Right lung (tissue), 5 donors: ENCODE data around the gene COX18. TPM values are rescaled to one million over a fixed set of nuclear protein-coding genes. Genes with fewer than 3 reads are reported as not detected.

Experiments
- DNase-seq, 2 donors: peaks; one replicate each; pipeline ENCODE4 v3.0.0-alpha.2; 2013
- polyA plus RNA-seq, 5 donors: library from polyadenylated mRNA; unstranded; fragments of 120-200 nt; gene quantifications; one replicate each; pipeline versions ENCODE4 v1.2.1 to v1.2.3, GENCODE V29; 2013; ENCODE audit warnings: inconsistent platforms in 1 of 5, low replicate concordance in 1 of 5; ENCODE audit not compliant: insufficient read length in 5 of 5, insufficient read depth in 1 of 5

Gene COX18
- polyA plus RNA-seq, 5 donors = 14.8 to 19.6 (median 16.8) TPM

DNA sequence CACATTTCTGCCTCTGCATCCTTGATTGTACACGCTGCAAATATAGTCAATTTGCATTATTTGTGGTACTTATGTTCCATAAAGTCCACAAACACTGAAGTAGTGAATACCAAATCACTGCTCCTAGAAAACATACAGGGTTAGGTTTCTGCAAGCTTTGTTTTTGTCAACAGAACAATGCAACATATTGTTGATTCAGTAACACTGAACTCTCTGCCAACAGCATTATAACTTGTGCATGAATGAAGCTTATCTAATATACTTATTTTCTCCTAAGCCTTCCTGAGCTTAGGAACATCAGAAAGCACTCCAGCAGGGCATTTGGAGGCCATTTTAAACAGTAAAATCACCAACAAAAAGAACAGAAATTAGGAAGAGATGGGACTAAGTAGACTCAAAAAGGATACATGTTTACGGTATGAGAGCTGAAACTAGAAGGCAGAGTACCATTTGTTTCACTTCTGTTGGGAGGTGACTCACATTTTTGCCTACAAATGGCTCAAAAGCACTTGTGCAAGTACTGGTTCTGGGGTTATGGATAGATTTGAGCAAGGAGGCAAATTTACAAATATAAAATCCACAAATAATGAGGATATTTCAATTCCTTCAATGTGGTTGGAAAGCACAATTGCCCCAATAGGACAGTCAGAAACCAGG, 14.1 kb downstream of the COX18 start:
- no peak for DNase-seq

DNA sequence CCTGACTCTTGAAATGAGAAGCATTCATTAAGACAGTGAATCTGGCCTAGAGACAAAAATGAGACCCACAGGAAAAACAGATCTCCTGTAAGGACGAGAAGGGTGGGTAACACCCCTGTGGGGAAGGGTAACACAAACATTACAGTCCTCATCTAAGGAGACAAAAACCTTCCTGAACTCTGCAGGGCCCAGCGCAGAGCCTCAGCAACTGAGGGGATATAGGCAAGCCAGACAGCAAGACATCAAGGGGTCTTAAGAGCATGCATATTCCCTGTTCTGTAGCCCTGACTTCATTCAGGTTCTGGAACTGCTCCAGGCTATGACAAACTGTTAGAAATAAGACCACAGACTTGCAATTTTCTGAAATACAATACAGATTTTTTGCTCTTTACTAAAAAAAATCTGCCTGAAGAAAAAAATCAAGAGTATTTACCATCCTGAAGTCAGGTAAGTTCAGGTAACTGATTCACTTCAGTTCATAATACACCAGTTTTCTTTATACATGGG, 15.5 kb downstream of the COX18 start:
- DNase-seq = no peak

DNA sequence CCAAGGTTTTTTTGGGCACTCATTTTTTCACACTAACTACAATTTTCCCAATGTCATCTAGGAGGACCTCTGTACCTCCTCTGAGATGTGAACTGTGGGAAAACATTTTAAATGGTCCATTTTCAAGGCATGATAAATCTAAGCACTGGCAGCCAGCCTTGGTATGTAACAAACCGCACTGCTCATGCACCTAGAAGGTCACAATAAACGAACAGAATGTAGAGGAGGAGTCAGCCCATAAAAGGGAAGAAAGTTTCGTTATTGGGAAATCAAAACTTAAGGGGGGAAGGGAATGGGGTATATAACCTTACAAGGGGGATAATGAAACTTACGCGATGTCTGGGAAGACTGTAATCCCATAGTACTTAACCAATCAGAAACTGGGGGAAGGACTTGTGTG, 16.4 kb downstream of the COX18 start:
- no peak for DNase-seq

DNA sequence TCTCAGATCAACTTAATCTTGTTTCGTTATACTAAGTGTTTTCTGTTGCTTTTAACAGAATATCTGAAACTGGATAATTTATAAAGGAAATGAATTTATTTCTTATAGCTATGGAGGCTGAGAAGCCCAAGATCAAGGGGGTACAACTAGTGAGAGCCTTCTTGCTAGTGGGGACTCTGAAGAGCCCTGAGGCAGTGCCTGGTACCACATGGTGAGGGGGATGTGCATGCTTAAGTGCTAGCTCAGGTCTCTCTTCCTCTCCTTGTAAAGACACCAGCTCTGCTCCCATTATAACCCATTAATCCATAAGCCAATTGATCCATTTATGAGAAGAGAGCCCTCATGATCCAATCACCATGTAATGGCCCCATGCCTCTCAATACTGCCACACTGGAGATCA, 17.9 kb downstream of the COX18 start:
- DNase-seq = no peak

DNA sequence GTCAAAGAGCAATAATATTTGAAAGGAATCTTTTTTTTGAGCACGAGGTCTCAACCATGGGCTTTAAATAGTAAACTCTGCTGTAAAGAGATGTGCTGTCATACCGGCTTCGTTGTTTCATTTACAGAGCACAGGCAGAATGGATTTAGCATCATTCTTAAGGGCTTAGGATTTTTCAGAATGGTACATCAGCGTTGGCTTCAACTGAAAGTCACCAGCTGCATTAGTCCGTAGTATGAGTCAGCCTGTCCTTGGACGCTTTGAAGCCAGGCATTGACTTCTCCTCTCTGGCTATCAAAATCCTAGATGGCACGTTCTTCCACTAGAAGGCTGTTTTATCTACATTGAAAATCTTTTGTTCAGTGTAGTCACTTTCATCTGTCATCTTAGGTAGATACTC, 23.6 kb downstream of the COX18 start:
- DNase-seq = no peak

DNA sequence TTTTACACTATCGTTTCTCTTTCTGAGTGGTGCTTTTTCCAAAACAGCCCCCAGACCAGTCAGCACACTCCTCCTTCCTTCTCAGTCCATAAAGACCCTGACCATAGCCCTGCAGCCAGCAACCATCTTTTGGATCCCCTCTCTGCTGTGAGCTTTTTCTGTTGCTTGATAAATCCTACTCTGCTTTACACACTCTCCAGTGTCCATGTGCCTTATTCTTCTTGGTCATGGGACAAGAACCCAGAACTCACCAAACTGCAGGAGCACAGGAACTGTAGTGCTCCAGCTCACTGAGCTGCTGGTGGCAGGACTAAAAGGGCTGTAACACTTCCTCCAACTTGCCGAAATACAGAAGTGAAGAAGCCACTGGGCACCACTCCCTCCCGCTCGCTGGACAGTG, 32.5 kb downstream of the COX18 start:
- DNase-seq = no peak

DNA sequence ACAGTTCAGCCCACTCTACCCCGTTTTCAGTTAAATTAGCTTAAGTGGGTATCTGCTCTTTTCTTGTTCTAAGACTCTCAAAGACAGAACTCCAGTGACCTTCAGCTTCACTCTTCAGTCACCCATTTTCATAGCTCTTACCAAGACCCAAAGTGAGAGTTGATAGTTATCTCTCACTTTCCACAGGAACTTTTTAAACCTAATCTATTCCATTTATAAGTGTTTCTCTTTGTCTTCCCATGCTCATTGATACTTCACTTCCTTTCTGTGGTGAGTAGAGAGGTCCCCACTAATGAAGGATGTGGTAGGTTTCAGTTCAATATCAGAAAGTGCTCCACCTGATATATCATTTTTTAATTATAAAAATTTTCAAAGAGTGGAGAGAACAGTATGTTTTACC, 33.4 kb downstream of the COX18 start:
- DNase-seq = no peak

DNA sequence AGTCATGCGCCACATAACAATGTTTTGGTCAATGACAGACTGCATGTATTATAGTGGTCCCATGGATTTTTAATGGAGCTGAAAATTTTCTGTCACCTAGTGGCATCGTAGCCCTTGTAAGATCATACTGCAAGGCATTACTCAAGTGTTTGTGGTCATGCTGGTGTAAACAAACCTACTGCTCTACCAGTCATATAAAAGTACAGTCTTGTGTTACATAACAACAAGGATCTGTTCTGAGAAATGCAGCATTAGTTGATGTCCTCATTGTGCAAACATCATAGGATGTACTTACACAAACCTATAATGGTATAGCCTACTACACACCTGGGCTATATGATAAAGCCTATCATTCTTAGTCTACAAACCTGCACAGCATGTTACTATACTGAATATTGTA, 34.6 kb downstream of the COX18 start:
- no peak for DNase-seq

DNA sequence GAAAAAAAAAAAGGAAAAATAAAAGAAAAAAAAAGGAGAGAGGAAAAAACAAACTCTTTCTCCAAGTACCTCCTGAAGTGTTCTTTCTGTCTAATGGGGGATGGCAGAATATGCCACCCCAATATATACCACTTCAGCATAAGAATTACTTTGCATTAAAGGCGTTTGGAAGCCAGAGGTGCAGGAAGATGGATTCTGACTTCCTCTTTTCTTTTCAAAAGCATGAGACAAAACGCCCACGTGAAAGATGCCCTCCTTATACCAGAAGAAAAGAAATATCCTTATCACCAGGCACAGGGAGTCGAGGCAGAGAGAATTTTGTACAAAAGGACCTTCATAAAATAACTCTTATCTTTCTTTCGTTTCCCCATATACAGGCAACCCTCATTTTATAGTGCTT, 40.9 kb downstream of the COX18 start:
- DNase-seq = no peak

DNA sequence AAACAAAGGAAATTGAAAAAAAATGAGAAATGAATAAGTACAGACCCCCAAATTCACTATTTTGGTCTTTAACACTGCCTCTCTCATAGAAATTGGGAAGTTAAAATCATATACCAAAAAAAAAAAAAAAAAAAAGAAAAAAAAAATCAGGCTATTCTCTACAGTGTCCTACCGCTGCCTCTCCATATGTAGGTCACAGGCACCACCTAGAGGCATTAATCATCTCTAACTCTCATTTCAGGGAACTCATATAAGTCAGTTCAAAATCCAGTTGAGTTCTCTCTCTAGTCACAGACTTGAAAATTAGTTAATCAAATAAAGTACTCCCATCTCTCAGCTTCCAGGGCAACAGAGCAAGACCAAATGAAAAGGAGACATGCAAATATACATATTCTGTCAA, 47.9 kb downstream of the COX18 start:
- peak in 1 of 2 donors; percentile 9 for DNase-seq

DNA sequence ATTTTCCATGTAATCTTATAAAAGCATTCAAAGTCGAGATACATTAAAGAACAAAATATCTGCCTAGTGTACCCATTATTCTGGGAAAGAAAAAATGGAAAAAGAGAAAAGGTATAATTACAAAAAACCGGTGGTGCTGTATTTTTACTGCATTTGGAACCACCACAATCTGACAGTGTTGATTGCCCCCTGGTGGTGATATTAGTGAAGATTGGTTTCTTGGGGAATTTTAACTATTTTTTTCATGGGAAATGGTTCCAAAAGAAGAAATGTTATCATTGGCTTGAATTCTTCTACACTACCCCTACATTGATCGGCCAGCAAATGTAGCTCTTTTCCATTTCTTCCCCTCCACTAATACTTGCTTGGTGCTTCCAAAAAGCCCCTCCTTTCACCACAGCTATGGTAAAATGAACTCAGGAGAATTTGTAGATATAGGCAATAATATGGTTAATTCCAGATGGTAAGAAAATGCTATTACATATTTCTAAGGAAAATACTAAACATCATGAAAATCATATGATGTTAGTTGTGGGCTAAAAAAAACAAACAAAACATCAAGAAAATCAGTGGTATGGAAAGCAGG, 50.0 kb downstream of the COX18 start:
- peak; percentile 13 to 32 for DNase-seq

DNA sequence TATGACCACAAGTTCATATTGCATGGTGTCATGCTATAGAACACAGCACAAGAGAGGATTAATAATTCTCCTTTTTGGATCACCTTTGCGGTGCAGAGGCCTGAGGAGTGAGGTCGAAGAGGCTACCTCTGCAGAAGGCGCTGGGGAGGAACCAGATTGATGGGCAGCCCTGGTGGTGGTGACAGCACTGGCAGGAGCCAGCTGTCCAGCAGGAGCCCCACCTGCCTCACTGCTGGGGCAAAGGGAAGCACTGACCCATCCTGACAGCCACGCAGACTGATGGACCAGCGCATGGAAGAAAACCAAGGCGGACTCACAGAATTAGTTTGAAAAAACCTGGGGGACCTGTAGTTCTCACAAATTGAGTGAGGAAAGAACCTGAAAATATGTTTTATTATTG, 50.9 kb downstream of the COX18 start:
- no peak for DNase-seq

DNA sequence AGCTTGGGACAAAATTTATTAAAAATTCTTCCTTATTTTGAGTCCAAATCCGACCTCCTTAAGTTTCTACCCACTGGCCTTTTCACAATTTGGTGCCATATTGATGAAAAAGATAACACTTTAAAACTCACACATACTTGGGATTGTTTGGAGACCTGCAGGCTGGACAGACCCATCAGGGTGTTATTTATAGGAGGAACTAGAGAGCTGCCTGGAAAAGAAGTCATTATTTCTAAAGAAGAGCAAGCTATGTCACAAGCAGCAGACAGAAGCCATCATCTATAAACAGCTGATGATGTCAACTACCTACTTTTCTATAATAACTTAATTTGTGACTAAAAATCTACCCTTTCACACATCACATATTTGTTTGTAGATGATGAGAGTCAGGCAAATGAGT, 56.2 kb downstream of the COX18 start:
- DNase-seq = no peak

DNA sequence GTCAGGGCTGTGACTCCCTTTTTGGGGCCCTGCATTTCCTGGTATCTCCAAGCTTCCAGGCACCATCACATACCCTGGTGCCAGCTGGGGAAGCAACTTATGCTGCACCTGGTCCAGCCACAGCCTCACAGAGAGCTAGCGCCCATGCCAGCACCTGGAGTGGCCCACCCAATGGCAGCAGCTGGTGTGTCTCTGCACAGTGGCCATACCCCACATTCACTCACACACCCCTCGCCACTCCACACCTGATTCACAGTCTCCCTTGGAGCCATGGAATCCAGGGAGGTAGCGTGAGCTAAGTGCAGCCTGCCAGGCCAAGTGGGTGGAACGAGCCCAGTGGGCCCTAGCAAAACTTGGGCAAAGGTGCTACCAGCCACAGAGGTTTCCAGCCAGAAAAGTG, 56.8 kb downstream of the COX18 start:
- no peak for DNase-seq

DNA sequence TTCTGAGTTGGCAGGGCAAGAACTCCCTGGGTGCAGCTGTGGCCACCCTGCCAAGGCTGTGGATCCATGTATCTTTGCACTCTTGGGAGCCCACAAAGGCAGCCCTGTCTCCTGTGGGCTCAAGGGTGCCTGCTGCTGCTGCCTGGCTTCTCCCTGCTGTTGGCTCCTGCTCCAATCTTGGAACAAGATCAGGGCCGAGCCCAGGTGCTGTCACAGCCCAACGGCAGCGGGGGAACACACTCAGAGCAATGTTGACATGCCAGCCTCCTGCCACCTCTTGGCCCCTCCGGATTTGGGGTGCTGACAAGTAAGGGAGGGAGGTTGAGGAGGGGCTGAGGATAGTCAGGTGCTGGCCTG, 57.9 kb downstream of the COX18 start:
- DNase-seq = no peak

DNA sequence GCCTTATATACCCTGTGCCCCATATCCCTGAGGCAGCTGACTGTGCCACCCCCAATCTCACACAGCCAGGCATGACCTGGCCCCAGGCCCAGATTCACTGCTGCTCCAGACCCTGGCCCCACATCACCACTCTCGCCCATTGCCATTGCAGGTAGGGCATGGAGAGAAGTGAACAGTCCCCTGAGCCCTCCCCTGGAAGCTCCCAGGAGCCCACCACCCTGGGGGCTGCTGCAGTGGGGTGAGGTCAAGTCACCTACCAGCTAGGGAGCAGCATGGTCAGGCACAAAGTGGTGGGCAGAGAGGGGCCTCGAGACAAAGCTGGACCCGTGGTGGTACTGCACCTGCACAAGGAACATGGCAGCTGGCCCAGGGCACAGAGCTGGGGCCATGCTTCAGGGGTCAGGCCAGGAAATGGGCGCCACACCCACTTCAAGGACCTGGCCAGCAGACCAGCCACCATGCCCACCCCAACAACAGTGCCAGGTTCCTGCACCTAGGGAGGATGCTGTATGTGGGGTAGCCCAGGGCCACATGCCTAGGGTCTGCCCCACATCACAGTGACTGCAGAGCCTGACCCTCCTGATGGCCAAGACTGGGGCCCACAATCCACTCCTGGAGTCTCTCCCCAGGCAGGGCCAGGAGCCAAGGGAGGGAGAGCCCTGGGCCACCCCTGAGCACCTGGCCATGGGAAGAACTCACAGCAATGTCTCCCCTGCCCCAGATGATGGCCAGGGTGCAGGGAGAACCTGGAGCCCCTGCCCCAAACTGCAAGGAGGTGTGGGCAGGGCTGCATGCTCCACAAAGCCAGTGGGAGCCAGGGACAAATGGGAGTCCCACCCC, 58.5 kb downstream of the COX18 start:
- DNase-seq = no peak

DNA sequence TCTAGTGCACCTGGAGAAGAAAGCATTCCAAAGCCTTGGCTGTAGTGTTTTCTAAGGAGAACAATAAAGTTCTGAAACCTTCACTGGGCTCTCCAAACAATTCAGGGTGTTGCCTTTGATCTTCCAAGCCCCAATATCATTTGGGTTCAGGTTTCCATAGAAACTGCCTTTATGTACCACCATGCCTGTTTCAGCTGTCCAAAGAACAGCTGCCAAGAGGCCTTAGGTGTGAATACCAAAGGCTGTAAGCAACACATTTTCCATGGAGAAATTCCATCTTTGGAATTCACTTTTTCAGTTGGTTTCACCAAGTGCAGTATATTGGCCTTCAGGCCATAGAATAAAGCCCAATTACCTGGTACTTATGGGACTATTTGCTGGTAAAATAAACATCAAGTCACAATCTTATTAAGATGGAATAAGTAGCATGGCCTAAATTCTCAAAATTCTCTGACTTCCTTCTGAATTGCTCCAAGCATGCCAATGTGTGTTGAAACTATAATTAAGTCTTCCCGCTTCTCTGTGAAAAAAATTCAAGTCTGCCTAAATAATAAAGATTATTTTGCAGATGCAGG, 61.9 kb downstream of the COX18 start:
- no peak for DNase-seq

DNA sequence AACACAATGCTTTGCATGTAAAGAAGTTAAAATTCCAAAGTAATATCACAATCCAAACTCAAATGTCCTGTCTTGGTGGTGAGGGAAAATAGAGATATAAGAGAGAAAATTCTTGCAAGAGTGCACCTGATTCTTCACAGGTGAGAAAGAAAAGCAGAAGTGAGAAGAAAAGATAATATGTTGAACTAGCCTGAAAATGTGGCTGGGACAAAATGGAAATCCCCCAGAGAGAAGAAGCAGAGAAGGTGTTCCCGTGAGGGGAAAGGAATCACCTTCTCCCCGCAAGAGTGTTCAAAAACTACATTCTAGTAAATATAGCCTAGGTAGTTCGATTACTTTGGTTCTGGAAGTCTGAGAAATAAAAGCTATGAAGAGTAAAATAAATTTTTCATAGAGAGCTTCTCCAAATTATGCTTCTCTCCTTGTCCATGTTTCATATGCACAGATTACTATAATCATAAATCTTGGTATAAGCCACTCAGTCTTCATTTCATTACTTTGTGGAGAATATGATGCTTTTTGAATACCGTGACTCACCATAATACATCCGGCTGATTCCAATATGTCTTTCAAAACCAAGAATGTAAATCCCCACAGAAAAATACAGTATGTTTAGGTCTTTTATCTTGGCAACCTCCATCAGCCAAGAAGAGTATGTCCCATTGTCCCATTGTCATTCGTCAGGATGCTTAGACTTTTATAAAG, 63.1 kb downstream of the COX18 start:
- no peak for DNase-seq

DNA sequence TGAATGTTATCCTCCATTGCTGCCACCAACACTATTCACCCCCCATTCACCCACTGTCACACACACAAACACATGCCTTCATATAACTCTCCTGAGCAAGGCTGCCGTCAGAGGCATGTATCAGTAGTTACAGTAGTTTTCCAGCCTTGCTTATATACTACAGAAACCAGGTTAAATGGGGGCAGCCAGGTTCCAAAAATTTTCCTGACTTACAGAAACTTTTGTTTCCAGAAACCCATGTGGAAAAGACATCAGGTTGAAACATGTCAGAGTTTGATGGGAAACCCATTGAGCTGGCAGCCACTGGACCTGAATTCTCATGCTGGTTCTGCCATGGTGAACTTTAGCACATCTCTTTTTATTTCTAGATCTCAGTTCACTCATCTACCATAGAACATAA, 64.0 kb downstream of the COX18 start:
- DNase-seq = no peak
